Neuronal stem cell (in vitro differentiated cells): Measurements from ENCODE around the gene PLEKHG1.

Source experiments
- DNase-seq: peaks from one replicate; pipeline ENCODE4 v3.0.0-alpha.2; 2013; ENCODE audit warnings: low spot score
- H2AFZ ChIP-seq: one replicate; pipeline ENCODE4 v1.6.1; 2013; ENCODE audit warnings: mild to moderate bottlenecking, low read length, inconsistent platforms
- H2AK5ac ChIP-seq: 2 replicates; pipeline ENCODE4 v1.6.1; 2013; ENCODE audit warnings: low read depth, mild to moderate bottlenecking, inconsistent platforms, low read length, moderate library complexity, mixed read lengths
- H2BK120ac ChIP-seq: 2 replicates; pipeline ENCODE4 v1.6.1; 2013; ENCODE audit warnings: low read depth, mild to moderate bottlenecking, inconsistent platforms, low read length, moderate library complexity, mixed read lengths
- H2BK12ac ChIP-seq: one replicate; pipeline ENCODE4 v1.6.1; 2013; ENCODE audit warnings: low read length, inconsistent platforms
- H2BK15ac ChIP-seq: 2 replicates; pipeline ENCODE4 v1.6.1; 2013; ENCODE audit warnings: mild to moderate bottlenecking, low read length, inconsistent platforms, mixed read lengths
- H2BK5ac ChIP-seq: one replicate; pipeline ENCODE4 v1.6.1; 2013; ENCODE audit warnings: inconsistent platforms, mild to moderate bottlenecking, low read length, moderate library complexity
- H3K14ac ChIP-seq: one replicate; pipeline ENCODE4 v1.6.1; 2013; ENCODE audit warnings: low read length, inconsistent platforms
- H3K18ac ChIP-seq: 2 replicates; pipeline ENCODE4 v1.6.1; 2013; ENCODE audit warnings: low read length, inconsistent platforms
- H3K23ac ChIP-seq: 2 replicates; pipeline ENCODE4 v1.6.1; 2013; ENCODE audit warnings: low read depth, mild to moderate bottlenecking, mixed read lengths, low read length, inconsistent platforms; ENCODE audit not compliant: poor library complexity
- H3K27ac ChIP-seq: replicated peaks from 3 replicates; pipeline ENCODE4 v1.5.1; 2013; ENCODE audit warnings: low read length, inconsistent platforms
- H3K27me3 ChIP-seq, 3 experiments: 2 replicates each; pipeline ENCODE4 v1.6.1; 2013; ENCODE audit warnings: low read length in 3 of 3, mild to moderate bottlenecking in 2 of 3, inconsistent platforms in 1 of 3, low read depth in 1 of 3, mixed read lengths in 1 of 3, moderate library complexity in 1 of 3; ENCODE audit not compliant: control insufficient read depth in 3 of 3, insufficient read depth in 3 of 3
- H3K36me3 ChIP-seq, 2 donors: replicated peaks in 1 of 2; 2 replicates each; pipeline ENCODE4 v1.6.1; 2013; ENCODE audit warnings: low read length in 2 of 2; ENCODE audit not compliant: control insufficient read depth in 2 of 2, insufficient read depth in 2 of 2
- H3K4ac ChIP-seq: 2 replicates; pipeline ENCODE4 v1.6.1; 2013; ENCODE audit warnings: inconsistent platforms, mild to moderate bottlenecking, low read length, moderate library complexity
- H3K4me1 ChIP-seq, 2 donors: 1 replicate in 1 of 2; 2 replicates in 1 of 2; pipeline ENCODE4 v1.6.1; 2013; ENCODE audit warnings: low read length in 2 of 2, low read depth in 1 of 2; ENCODE audit not compliant: control insufficient read depth in 2 of 2, insufficient read depth in 1 of 2
- H3K4me2 ChIP-seq: one replicate; pipeline ENCODE4 v1.6.1; 2013; ENCODE audit warnings: mild to moderate bottlenecking, low read length, inconsistent platforms; ENCODE audit not compliant: insufficient read depth, poor library complexity, severe bottlenecking
- H3K4me3 ChIP-seq, 2 donors: 2 replicates each; pipeline ENCODE4 v1.5.1; 2013; ENCODE audit warnings: low read length in 2 of 2, mild to moderate bottlenecking in 2 of 2, inconsistent platforms in 1 of 2, moderate library complexity in 1 of 2
- H3K79me1 ChIP-seq: one replicate; pipeline ENCODE4 v1.6.1; 2013; ENCODE audit warnings: low read depth, mild to moderate bottlenecking, inconsistent platforms, low read length, moderate library complexity
- H3K9ac ChIP-seq: one replicate; pipeline ENCODE4 v1.6.1; 2013; ENCODE audit warnings: mild to moderate bottlenecking, low read depth, low read length, inconsistent platforms; ENCODE audit not compliant: poor library complexity
- H3K9me3 ChIP-seq, 2 donors: replicated peaks in 1 of 2; 2 replicates each; pipeline versions ENCODE3 to v1.6.1; 2013; ENCODE audit warnings: low read length in 2 of 2, mild to moderate bottlenecking in 2 of 2, inconsistent platforms in 1 of 2, low read depth in 1 of 2, mixed read lengths in 1 of 2, moderate library complexity in 1 of 2; ENCODE audit not compliant: control insufficient read depth in 2 of 2, insufficient read depth in 1 of 2
- H4K8ac ChIP-seq: one replicate; pipeline ENCODE4 v1.6.1; 2013; ENCODE audit warnings: low read depth, mild to moderate bottlenecking, inconsistent platforms, low read length, moderate library complexity
- H4K91ac ChIP-seq: one replicate; pipeline ENCODE4 v1.6.1; 2013; ENCODE audit warnings: low read length, low read depth, mild to moderate bottlenecking, inconsistent platforms; ENCODE audit not compliant: poor library complexity
- WGBS, 2 donors: extraction: QIAGEN DNeasy Blood & Tissue Kit; methylation state at CpG; one replicate each; pipeline ENCODE4 v1.1.7; 2013; ENCODE audit warnings: missing lambda C conversion rate in 2 of 2, mixed read lengths in 1 of 2; ENCODE audit not compliant: insufficient read length in 2 of 2, insufficient replicate concordance in 1 of 2; ENCODE audit errors: extremely low coverage in 2 of 2; 5-methylcytosine and 5-hydroxymethylcytosine counted together

The PLEKHG1 gene

DNA sequence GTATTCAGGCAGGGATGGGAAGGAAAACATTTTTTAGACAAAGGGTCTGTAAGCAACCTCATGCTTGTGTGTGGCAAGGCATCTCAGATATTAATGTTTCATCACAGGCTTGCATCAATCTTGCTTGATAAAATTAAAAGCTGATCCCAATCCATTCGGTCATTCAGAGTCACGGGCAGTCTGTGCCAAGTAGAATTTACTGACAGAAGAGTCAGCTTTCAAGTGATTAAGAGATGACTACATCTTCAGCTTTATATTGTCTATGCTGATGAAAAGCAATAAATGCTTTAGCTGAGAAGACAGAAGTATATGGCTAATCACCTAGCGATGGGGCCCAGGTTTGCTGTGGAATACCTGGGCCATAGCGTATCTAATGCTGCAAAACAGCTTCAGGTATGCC, 3.5 kb downstream of the PLEKHG1 start:
- Histone ChIP-seq H2BK5ac (no peak overlapping the region), H3K79me1 (peaks cover 3% of the 10 kb centered on the region), H3K9me3 (no peaks in the 10 kb centered on the region), H3K4me3 (no peak overlapping the region), H2BK120ac (no peak overlapping the region), H3K36me3 (peaks cover 0 to 8% of the 10 kb centered on the region in 2 donors), H3K18ac (no peak overlapping the region), H2AK5ac (no peak overlapping the region), H3K23ac (no peak overlapping the region), H3K9ac (no peak overlapping the region), H2BK15ac (no peak overlapping the region), H3K4me2 (no peak overlapping the region), H4K91ac (no peak overlapping the region), H4K8ac (no peak overlapping the region), H3K27me3 (peaks cover 0 to 5% (median 0%) of the 10 kb centered on the region in 3 experiments), H3K4me1 (peaks cover 7 to 8% of the 10 kb centered on the region in 2 donors), H3K14ac (no peak overlapping the region), H3K4ac (no peak overlapping the region), H2AFZ (no peak overlapping the region), H3K27ac (no peak overlapping the region), H2BK12ac (no peak overlapping the region)
- no CpG with 5 or more reads among the region's 4 CpGs for WGBS, 2 donors
- DNase-seq = no peak

DNA sequence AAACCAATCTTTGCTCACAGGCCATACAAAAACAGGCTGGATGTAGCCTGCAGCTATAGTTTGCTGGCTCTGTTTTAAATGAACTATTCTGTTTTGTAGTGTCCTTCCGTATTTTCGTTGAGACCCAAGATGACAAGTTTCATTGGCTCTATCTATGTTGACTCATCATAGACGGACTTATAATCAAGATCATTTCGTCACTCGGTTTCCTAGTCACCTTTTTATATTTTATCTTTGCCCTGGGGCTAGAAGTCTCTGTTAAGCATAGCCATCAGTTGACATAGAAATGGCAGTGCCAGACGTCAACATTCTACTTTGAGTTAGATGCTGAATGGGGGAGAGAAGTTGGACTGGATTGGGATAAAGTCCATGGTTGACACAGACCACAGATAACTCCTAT, 4.8 kb downstream of the PLEKHG1 start:
- no peaks in the 10 kb centered on the region for H3K27me3 ChIP-seq
- H3K4me1 ChIP-seq = peaks cover 4 to 5% of the 10 kb centered on the region in 2 donors
- no peak overlapping the region for H2AFZ ChIP-seq
- no peak overlapping the region for H3K4me3 ChIP-seq
- H2BK15ac ChIP-seq = no peak overlapping the region
- peaks cover 3% of the 10 kb centered on the region for H3K79me1 ChIP-seq
- H3K9ac ChIP-seq = no peak overlapping the region
- DNase-seq = no peak
- no peak overlapping the region for H4K91ac ChIP-seq
- no peak overlapping the region for H3K18ac ChIP-seq
- no peak overlapping the region for H4K8ac ChIP-seq
- H3K9me3 ChIP-seq = no peaks in the 10 kb centered on the region
- H3K4me2 ChIP-seq = no peak overlapping the region
- H2BK120ac ChIP-seq = no peak overlapping the region
- peaks cover 0 to 8% of the 10 kb centered on the region in 2 donors for H3K36me3 ChIP-seq
- no peak overlapping the region for H3K23ac ChIP-seq
- no CpG with 5 or more reads among the region's 6 CpGs for WGBS, 2 donors
- H3K14ac ChIP-seq = no peak overlapping the region
- no peak overlapping the region for H2BK5ac ChIP-seq
- no peak overlapping the region for H2AK5ac ChIP-seq
- H2BK12ac ChIP-seq = no peak overlapping the region
- no peak overlapping the region for H3K27ac ChIP-seq
- H3K4ac ChIP-seq = no peak overlapping the region

DNA sequence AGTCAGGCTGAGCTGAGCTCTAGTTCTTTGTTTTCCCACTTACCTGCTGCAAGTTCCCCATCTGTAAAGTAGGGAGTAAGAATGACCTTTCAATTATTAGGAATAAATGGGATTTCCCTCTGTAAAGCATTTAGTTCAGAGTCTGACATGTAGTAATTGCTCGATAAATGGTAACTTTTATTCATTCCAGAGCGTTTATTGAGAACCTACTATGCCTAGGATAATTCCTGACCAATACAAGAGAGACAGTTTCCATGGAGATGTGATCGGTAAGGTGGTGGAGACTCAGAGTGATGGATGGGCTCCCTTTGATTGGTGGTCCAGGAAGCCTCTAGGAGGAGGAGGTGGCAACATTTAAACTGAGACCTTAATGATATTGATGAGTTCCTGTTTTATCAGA, 5.6 kb downstream of the PLEKHG1 start:
- H4K91ac ChIP-seq = no peak overlapping the region
- H3K9ac ChIP-seq = no peak overlapping the region
- peaks cover 0 to 8% of the 10 kb centered on the region in 2 donors for H3K36me3 ChIP-seq
- H3K79me1 ChIP-seq = peaks cover 6% of the 10 kb centered on the region
- no peaks in the 10 kb centered on the region for H3K27me3 ChIP-seq
- DNase-seq = no peak
- H2BK120ac ChIP-seq = no peak overlapping the region
- H3K23ac ChIP-seq = no peak overlapping the region
- no peak overlapping the region for H2BK15ac ChIP-seq
- no peak overlapping the region for H3K14ac ChIP-seq
- H3K27ac ChIP-seq = no peak overlapping the region
- H3K4me3 ChIP-seq = no peak overlapping the region
- no peak overlapping the region for H2BK5ac ChIP-seq
- no peak overlapping the region for H2BK12ac ChIP-seq
- no peaks in the 10 kb centered on the region for H3K9me3 ChIP-seq
- no peak overlapping the region for H2AFZ ChIP-seq
- peaks cover 3 to 5% of the 10 kb centered on the region in 2 donors for H3K4me1 ChIP-seq
- no peak overlapping the region for H2AK5ac ChIP-seq
- no peak overlapping the region for H3K18ac ChIP-seq
- H3K4ac ChIP-seq = no peak overlapping the region
- WGBS, 2 donors = no CpG with 5 or more reads among the region's 3 CpGs
- H3K4me2 ChIP-seq = no peak overlapping the region
- H4K8ac ChIP-seq = no peak overlapping the region

DNA sequence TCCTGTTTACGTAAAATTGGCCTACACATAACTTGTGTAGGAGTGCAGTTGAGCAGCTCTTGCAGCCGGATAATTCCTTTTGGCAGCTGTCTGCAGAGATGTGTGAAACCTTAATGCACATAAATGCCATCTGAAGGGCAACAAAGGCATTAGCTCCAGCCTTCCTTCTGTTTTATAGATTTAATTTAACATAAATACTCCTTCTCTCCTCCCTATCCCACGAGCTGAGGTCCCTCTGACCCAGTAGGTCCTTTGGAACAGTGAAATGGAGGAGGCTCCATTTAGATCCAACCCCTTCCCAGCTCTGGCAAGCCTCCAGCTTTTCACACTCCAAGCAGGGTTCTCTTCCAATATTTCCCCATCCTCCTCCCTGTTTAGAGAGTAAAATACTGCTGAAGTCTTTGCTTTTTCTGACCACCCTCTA, 6.5 kb downstream of the PLEKHG1 start:
- no peak overlapping the region for H4K91ac ChIP-seq
- H2AFZ ChIP-seq = no peak overlapping the region
- no peaks in the 10 kb centered on the region for H3K9me3 ChIP-seq
- no peak overlapping the region for H2AK5ac ChIP-seq
- H3K79me1 ChIP-seq = peaks cover 6% of the 10 kb centered on the region
- no peak overlapping the region for H3K27ac ChIP-seq
- H3K27me3 ChIP-seq = no peaks in the 10 kb centered on the region
- no peak overlapping the region for H2BK5ac ChIP-seq
- no peak overlapping the region for H2BK12ac ChIP-seq
- H3K23ac ChIP-seq = no peak overlapping the region
- no peak overlapping the region for H3K18ac ChIP-seq
- peaks cover under 1 to 4% of the 10 kb centered on the region in 2 donors for H3K4me1 ChIP-seq
- H4K8ac ChIP-seq = no peak overlapping the region
- H3K9ac ChIP-seq = no peak overlapping the region
- H2BK15ac ChIP-seq = no peak overlapping the region
- no peak overlapping the region for H2BK120ac ChIP-seq
- peaks cover 0 to 8% of the 10 kb centered on the region in 2 donors for H3K36me3 ChIP-seq
- WGBS, 2 donors = no CpG with 5 or more reads among the region's 3 CpGs
- H3K4me3 ChIP-seq = no peak overlapping the region
- no peak overlapping the region for H3K4ac ChIP-seq
- H3K14ac ChIP-seq = no peak overlapping the region
- no peak for DNase-seq
- no peak overlapping the region for H3K4me2 ChIP-seq
